NCI-H2227 (cell line): ENCODE data around the gene COL5A1.

Experiments used
- DNase-seq: peaks from one replicate; lab custom pipeline; 2025; ENCODE audit not compliant: unreplicated experiment; lab: John Stamatoyannopoulos, UW

COL5A1 gene

GRCh38 chr9:134724202-134724911 is 82.8 kb downstream of the COL5A1 start:
- no peak for DNase-seq

GRCh38 chr9:134724912-134725604 is 83.5 kb downstream of the COL5A1 start:
- no peak for DNase-seq

GRCh38 chr9:134725605-134725940 is 84.0 kb downstream of the COL5A1 start:
- no peak for DNase-seq

GRCh38 chr9:134726026-134726721 is 84.6 kb downstream of the COL5A1 start:
- no peak for DNase-seq

GRCh38 chr9:134726722-134727034 is 85.1 kb downstream of the COL5A1 start:
- DNase-seq, result no peak

- DNase-seq, result no peak
Measured at GRCh38 chr9:134728021-134728795, 86.6 kb downstream of the COL5A1 start.

GRCh38 chr9:134728801-134729495 is 87.3 kb downstream of the COL5A1 start:
- no peak for DNase-seq

GRCh38 chr9:134730011-134730760 is 88.6 kb downstream of the COL5A1 start:
- no peak for DNase-seq

GRCh38 chr9:134730761-134731496 is 89.3 kb downstream of the COL5A1 start:
- no peak for DNase-seq

GRCh38 chr9:134731497-134732391 is 90.1 kb downstream of the COL5A1 start:
- no peak for DNase-seq

GRCh38 chr9:134732392-134733110 is 90.9 kb downstream of the COL5A1 start:
- no peak for DNase-seq

GRCh38 chr9:134733480-134734232 is 92.1 kb downstream of the COL5A1 start:
- DNase-seq, result no peak

- no peak for DNase-seq
Measured at GRCh38 chr9:134734270-134734669, 92.7 kb downstream of the COL5A1 start.

GRCh38 chr9:134735441-134736175 is 94.0 kb downstream of the COL5A1 start:
- peak; percentile 25 for DNase-seq

- no peak for DNase-seq
Measured at GRCh38 chr9:134736791-134737497, 95.3 kb downstream of the COL5A1 start.
